Smooth muscle cell of the brain vasculature (primary cell): ENCODE data around the gene TGM1.

Source experiments
- DNase-seq: peaks from one replicate; pipeline ENCODE4 v3.0.0-alpha.2; 2012; ENCODE audit warnings: low read depth, low spot score

TGM1 gene

DNA sequence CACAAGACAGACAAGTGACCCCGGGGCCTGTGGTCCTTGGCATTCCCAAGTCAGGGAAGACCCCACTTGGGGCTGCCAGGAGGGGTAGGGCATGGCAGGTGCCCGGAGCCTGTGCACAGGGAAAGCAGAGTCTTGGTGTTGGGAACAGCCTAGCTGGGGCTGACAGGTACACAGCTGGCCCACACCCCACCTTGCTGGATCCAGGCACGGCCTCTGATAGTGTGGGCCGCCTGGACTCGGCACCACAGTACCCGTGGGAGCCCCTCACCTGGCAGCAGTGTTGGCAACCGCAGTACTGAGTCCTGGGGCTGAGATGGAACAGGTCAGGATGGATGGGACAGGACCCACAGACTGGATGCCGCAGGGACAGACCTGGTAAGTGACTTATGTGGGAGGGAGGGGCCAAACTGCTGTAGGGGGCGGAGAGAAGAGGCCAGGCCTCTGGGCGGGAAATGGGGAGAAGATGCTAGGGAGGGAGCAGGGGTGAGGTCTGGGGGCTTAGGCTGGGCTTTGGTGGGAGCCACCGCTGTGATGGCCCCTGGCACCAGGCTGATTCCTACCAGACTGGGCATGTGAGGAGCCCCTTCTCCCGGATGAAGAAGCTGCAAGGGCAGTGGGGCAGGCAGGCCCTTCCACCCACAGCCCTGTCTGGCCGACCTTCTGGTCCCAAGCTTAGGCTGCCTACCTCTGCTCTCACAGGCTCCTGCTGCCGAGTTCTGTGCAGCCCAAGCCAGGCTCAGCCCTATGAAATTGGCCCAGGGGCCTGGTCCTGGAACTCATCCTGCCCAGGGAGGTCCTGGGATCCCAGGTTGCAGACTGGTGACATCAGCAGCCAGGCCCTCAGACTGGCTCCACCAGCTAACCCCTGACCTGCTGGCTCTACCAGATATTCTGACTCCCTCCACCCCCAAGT, at the start of gene TGM1:
TSS of gene TGM1 (minus strand) at position 357 of the 913 bp plus-strand sequence. CDS start 825 bp downstream, outside the sequence.
- no peak for DNase-seq

DNA sequence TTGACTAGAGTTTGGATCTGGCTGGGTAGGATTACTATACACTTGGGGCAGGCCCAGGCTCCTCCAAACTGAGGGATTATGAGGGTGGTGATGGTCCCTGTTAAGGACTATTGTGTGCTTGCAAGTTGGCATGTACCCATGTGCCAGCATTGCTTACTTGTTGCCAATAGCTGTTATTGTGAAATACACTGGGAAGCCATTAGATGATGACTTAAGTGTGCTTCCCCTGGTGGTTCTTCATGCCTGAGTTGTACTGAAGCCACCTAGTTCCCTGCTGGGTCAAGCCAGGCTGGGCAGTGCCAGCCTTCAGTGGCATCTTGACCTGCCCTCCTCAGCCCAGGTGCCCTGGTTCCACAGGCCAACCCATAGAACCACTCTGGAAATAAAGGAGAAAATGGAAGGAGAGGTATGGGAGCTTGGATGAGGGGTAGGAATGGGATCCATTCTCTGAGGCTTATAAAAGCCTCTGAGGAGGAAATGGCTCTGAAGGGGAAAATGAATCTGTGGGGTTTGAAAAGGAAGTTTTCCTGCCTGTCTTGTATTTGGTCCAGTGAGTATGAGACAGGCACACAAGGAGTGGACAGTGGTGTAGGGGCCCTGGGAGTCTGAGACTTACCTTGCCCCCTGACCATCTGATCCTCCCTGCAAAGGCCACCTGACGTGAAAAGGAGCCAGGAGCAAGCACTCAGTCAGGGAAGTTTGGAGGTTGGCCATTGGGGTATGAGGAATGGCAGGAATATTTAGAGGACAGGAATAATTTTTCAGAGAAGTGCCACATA, 49.0 kb upstream of the TGM1 start:
- DNase-seq: no peak

GRCh38 chr14:24310646-24311604, 47.9 kb upstream of the TGM1 start, which contains the start of gene LTB4R:
Gene LTB4R, plus strand, starts transcription at chr14:24311502. Its CDS starts 4,150 bp downstream, at chr14:24315652.
- DNase-seq: peak; percentile 13

GRCh38 chr14:24310265-24310645, 47.3 kb upstream of the TGM1 start:
- DNase-seq: no peak

DNA sequence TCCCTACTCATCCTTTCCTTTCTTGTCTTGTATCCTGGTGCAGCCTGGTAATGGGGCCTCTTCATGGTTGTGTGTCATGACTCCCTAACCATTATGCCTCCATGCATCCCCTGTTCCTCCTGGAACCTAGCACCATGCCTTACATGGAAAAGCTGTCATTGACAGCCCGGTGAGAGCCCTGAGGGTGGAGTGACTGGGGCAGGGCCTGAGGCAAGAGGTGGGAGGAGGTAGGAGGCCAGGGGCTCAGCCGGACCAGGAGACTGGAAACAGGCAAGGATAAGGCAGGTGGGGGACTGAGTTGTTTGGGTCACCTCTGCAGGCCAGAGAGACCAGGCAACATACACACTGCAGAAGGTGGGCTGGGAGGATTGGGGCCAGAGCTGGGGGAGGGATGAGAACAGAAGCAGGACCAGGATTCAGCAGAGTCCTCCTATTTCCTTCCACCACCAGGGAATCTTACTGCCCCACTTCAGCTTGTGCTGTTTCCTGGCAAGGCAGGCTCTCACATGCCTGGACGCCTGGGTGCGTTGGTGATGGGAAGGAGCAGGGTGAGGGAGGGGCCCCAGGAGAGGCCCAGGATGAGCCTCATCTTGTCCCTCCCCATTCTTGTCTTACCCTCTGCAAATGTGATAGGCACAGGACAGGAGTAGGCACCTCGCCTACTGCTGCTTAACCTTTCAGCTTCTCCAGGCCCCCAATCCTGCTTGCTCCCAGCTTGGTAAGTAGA, 46.7 kb upstream of the TGM1 start, which contains the start of gene LTB4R2:
TSS of gene LTB4R2 (plus strand) at position 603 of the 727 bp plus-strand sequence. CDS start 525 bp downstream, outside the sequence.
- no peak for DNase-seq

DNA sequence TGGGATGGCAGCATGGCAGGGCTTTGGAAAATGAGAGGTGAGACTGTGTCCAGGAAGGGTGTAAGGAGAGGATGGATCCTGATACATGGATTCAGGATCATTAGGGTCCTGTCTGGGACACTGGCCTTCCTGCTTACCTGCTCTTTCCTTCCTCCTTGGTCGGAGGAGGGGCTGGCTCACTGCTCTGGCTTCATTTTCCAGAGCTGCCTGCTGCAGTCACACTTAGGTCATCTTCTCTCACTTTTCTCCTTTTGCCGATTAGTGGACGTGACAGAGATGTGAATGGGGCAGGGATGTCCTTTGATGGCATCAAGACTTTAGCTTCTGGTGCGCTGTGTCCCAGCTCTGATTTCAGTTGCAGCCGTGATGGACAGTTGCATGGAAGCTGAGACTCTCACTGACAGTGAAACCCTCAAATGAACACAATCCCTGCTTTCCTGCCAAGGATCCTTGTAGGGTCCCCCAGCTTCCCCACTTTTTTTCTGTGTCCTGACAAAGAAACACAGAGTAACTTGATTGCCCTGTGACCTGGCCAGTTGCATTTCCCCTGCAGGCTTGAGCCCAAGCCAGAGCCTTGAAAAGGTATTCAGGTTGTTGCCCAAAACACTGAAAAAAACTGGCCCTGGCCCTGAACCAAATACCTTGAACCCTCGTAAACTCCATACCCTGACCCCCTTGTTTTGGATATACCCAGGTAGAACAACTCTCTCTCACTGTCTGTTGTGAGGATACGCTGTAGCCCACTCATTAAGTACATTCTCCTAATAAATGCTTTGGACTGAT, 45.6 kb upstream of the TGM1 start:
- DNase-seq: no peak

DNA sequence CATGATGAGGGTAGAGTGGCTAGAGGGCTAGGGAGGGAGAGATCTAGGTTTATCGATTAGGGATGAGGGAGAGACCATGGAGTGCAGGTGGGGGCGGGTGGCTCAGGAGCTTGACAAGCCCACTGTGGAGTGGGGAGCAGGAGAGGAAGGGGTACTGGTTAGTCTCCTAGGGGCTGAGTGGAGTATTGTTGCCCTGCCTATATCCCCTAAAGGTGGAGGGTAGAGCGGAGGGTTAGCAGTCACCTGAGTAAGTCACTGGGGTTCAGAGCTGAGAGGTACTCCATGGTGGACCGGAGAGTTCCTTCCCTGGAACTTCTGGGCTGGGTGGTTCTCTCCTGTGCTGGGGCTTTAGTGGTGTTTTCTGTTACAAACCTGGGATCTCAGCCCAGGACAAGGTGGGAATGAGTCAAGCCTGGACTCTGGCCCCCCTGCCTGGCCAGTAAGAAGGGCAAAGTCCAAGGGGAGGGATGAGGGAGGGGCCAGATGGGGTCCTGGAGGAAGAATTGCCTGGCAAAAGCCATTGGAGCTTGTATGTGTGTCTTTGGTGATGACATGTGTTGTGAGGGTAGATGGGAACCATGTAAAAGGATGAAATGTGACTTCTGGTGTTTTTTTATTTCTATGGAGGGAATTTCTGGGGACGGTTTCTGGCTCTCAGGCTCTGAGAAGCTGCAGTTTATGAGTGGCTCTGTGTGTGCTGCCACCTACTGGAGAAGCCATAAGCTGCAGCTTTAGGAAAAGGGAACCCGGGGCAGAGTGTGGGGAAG, 44.8 kb upstream of the TGM1 start, which contains the start of gene CIDEB:
TSS of gene CIDEB (minus strand) at position 403 of the 767 bp plus-strand sequence. CDS start at position 284, 119 bp downstream.
- no peak for DNase-seq

GRCh38 chr14:24307156-24307574, 44.2 kb upstream of the TGM1 start:
- no peak for DNase-seq

- DNase-seq: no peak
These were observed 41.0 kb upstream of the TGM1 start for GRCh38 chr14:24304019-24304387.

GRCh38 chr14:24300326-24300980, 37.5 kb upstream of the TGM1 start:
- no peak for DNase-seq

- DNase-seq: peak; percentile 62
These were observed 36.5 kb upstream of the TGM1 start, which contains the start of the genes DHRS1 and NOP9 for GRCh38 chr14:24299255-24300191. Gene DHRS1, minus strand, starts transcription at chr14:24299780. Its CDS starts 674 bp downstream, at chr14:24299106. Gene NOP9, plus strand, starts transcription at chr14:24299850. Its CDS starts 105 bp downstream, at chr14:24299955.

- DNase-seq: no peak
These were observed 35.9 kb upstream of the TGM1 start for GRCh38 chr14:24298892-24299254.

- no peak for DNase-seq
These were observed 34.4 kb upstream of the TGM1 start for GRCh38 chr14:24297190-24297964.

- DNase-seq: peak; percentile 61
These were observed 33.6 kb upstream of the TGM1 start for GRCh38 chr14:24296341-24297157.

DNA sequence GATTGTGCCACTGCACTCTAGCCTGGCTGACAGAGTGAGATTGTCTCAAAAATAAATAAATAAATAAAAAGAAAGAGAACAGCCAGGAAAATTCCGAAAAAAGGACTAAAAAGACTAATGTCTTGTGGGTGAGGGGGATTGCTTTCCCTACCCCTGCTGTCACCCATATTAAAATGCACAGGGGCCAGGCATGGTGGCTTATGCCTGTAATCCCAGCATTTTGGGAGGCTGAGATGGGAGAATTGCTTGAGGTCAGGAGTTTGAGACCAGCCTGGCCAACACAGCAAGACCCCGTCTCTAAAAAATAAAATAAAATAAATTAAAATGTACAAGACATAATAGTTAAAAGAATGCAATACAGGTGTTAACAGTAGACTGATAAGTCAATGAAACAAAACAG, 30.5 kb upstream of the TGM1 start:
- DNase-seq: no peak
